Measurements from ENCODE around the gene TSHZ2.

DNA sequence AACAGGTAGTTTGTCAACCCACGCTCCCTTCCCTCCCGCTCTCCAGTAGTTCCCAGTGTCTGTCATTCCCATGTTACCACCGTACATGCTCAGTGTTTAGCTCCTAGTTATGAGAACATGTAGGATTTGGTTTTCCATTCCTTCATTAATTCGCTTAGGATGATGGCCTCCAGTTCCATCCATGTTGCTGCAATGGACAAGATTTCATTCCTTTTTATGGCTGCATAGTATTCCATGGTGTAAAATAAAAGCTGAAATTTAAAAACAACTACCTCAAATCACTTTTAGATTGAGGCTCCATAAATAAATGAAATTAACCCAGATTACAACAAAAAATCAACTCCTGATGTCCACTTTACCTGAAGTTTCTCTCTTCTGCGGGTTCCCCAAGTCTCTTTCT, 430.9 kb downstream of the TSHZ2 start:
- TF ChIP-seq, protein P1, sequence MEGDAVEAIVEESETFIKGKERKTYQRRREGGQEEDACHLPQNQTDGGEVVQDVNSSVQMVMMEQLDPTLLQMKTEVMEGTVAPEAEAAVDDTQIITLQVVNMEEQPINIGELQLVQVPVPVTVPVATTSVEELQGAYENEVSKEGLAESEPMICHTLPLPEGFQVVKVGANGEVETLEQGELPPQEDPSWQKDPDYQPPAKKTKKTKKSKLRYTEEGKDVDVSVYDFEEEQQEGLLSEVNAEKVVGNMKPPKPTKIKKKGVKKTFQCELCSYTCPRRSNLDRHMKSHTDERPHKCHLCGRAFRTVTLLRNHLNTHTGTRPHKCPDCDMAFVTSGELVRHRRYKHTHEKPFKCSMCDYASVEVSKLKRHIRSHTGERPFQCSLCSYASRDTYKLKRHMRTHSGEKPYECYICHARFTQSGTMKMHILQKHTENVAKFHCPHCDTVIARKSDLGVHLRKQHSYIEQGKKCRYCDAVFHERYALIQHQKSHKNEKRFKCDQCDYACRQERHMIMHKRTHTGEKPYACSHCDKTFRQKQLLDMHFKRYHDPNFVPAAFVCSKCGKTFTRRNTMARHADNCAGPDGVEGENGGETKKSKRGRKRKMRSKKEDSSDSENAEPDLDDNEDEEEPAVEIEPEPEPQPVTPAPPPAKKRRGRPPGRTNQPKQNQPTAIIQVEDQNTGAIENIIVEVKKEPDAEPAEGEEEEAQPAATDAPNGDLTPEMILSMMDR (IDR thresholded peaks at IDR 0.05) = no peak
- no peak for TF ChIP-seq ZFX (IDR thresholded peaks at IDR 0.05; ENCODE audit: borderline replicate concordance)
